ENCODE measurements around the gene BEGAIN. TPM values are rescaled to one million over a fixed set of nuclear protein-coding genes. Genes with fewer than 3 reads are reported as not detected.

BEGAIN gene
- total and polyA plus RNA-seq, 5 experiments from 2014 or later, result 0.25 to 1.5 (median 0.84) TPM; not detected in 1

DNA sequence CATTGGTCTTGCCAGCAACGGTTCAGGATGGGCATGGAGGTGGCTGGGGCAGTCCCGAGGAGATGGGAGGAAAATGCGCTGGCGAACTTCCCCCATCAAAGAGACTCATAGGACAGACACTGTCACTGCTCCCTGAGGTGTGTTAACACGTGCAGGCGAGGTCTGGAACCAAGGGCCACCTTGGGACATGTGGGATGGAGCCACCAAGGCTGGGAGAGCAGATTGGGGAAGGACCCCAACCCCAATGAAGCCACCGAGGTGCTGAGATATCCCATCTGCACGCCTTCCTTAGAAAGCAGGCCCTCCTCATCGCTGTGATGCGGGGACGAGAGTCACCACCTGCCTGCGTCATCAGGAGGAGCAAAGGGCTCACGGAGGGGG is 16.9 kb upstream of the BEGAIN start:
- no peak for ATAC-seq
- peaks cover 0 to 6% (median 0%) of the 10 kb centered on the region in 4 donors for H3K4me1 Mint-ChIP-seq
- no peak overlapping the region for H3K27ac Mint-ChIP-seq
- peaks cover 0 to 31% (median 9%) of the 10 kb centered on the region in 5 donors for H3K27me3 Mint-ChIP-seq
- H3K36me3 Mint-ChIP-seq, result peaks cover 0 to 23% (median 16%) of the 10 kb centered on the region in 3 donors
- H3K4me3 Mint-ChIP-seq, result no peak overlapping the region
- H3K9me3 Mint-ChIP-seq, result peaks cover 7 to 36% (median 22%) of the 10 kb centered on the region in 9 donors
- DNase-seq, result no peak
- POLR2A ChIA-PET, result interaction anchor here (0.6 kb wide), 1 partner anchor 980 kb away, joined by 3 read pairs; no protein-coding TSS in a partner anchor

- ATAC-seq, result no peak
- Mint-ChIP-seq H3K27ac (peak overlapping the region in 1 of 10 donors; percentile 65), H3K36me3 (peaks cover 0 to 23% (median 16%) of the 10 kb centered on the region in 3 donors), H3K9me3 (peaks cover 7 to 36% (median 22%) of the 10 kb centered on the region in 9 donors), H3K4me3 (no peak overlapping the region), H3K4me1 (peaks cover 0 to 6% (median 0%) of the 10 kb centered on the region in 4 donors), H3K27me3 (peaks cover 0 to 29% (median 11%) of the 10 kb centered on the region in 5 donors)
- no peak for DNase-seq
- POLR2A ChIA-PET, result no interaction called here
Observed at GRCh38 chr14:100603341-100604120, 16.3 kb upstream of the BEGAIN start.

DNA sequence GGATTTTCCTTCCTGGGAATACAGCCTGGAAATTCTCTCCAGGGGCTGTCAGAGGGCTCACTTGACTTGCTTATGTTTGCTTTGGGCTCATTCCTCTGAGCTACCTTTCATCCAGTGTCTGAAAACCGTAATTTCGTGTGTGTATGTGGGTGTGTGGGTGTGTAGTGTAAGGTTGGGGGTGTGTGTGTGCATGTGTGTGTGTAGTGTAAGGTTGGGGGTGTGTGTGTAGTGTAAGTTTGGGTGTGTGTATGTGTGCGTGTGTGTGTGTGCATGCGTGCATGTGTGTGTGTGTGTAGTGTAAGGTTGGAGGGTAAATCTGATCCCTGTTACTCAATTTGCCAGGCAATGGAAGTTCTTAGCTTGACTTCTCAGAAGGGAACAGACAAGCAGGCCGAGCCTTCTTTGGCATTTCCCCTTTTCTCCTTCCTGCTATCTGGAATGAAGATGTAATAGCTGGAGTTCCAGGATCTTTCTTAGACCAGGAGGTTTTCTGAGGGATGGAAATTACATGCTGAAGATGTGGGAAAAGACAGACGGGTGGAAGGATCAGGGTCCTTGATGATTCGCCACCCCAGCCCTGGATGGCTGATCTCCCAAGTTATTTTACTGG is 15.5 kb upstream of the BEGAIN start:
- POLR2A ChIA-PET, result no interaction called here
- H3K4me3 Mint-ChIP-seq, result no peak overlapping the region
- peaks cover 7 to 36% (median 22%) of the 10 kb centered on the region in 9 donors for H3K9me3 Mint-ChIP-seq
- peaks cover 0 to 29% (median 10%) of the 10 kb centered on the region in 5 donors for H3K27me3 Mint-ChIP-seq
- DNase-seq (no peak), ATAC-seq (no peak)
- H3K27ac Mint-ChIP-seq, result no peak overlapping the region
- H3K36me3 Mint-ChIP-seq, result peaks cover 0 to 23% (median 16%) of the 10 kb centered on the region in 3 donors
- peaks cover 0 to 6% (median 0%) of the 10 kb centered on the region in 4 donors for H3K4me1 Mint-ChIP-seq

- peaks cover 0 to 6% (median 0%) of the 10 kb centered on the region in 4 donors for H3K4me1 Mint-ChIP-seq
- POLR2A ChIA-PET, result no interaction called here
- ATAC-seq (no peak), DNase-seq (no peak)
- peaks cover 0 to 26% (median 13%) of the 10 kb centered on the region in 5 donors for H3K27me3 Mint-ChIP-seq
- peaks cover 7 to 36% (median 22%) of the 10 kb centered on the region in 9 donors for H3K9me3 Mint-ChIP-seq
- H3K4me3 Mint-ChIP-seq, result no peak overlapping the region
- H3K27ac Mint-ChIP-seq, result peak overlapping the region in 1 of 10 donors; percentile 66
- H3K36me3 Mint-ChIP-seq, result peaks cover 0 to 23% (median 16%) of the 10 kb centered on the region in 3 donors
Observed at GRCh38 chr14:100601914-100602313, 14.7 kb upstream of the BEGAIN start.

- Mint-ChIP-seq H3K4me3 (no peak overlapping the region), H3K27me3 (peaks cover 0 to 23% (median 13%) of the 10 kb centered on the region in 5 donors)
Observed at GRCh38 chr14:100601064-100601463, 13.8 kb upstream of the BEGAIN start.

GRCh38 chr14:100599981-100600380 is 12.8 kb upstream of the BEGAIN start:
- ATAC-seq (no peak), DNase-seq (no peak)
- H3K27me3 Mint-ChIP-seq, result peaks cover 0 to 18% (median 8%) of the 10 kb centered on the region in 5 donors
- no peak overlapping the region for H3K4me3 Mint-ChIP-seq
- H3K27ac Mint-ChIP-seq, result no peak overlapping the region
- POLR2A ChIA-PET, result no interaction called here
- peaks cover 7 to 36% (median 22%) of the 10 kb centered on the region in 9 donors for H3K9me3 Mint-ChIP-seq
- peaks cover 0 to 6% (median under 1%) of the 10 kb centered on the region in 4 donors for H3K4me1 Mint-ChIP-seq
- H3K36me3 Mint-ChIP-seq, result peaks cover 0 to 23% (median 16%) of the 10 kb centered on the region in 3 donors

More at GRCh38 chr14:100601064-100601463, 13.8 kb upstream of the BEGAIN start:
- peak overlapping the region in 1 of 10 donors; percentile 8 for H3K27ac Mint-ChIP-seq
- POLR2A ChIA-PET, result no interaction called here
- peaks cover 0 to 6% (median 0%) of the 10 kb centered on the region in 4 donors for H3K4me1 Mint-ChIP-seq
- no peak for DNase-seq
- no peak for ATAC-seq
- peaks cover 7 to 36% (median 22%) of the 10 kb centered on the region in 9 donors for H3K9me3 Mint-ChIP-seq
- H3K36me3 Mint-ChIP-seq, result peaks cover 0 to 23% (median 16%) of the 10 kb centered on the region in 3 donors

GRCh38 chr14:100594625-100594951 is 7.4 kb upstream of the BEGAIN start:
- Mint-ChIP-seq H3K36me3 (no peaks in the 10 kb centered on the region), H3K27ac (no peak overlapping the region), H3K4me1 (peaks cover 0 to 4% (median 0%) of the 10 kb centered on the region in 4 donors), H3K27me3 (peaks cover 17 to 37% (median 23%) of the 10 kb centered on the region in 5 donors), H3K9me3 (no peaks in the 10 kb centered on the region), H3K4me3 (no peak overlapping the region)
- POLR2A ChIA-PET, result no interaction called here
- no peak for ATAC-seq
- no peak for DNase-seq

DNA sequence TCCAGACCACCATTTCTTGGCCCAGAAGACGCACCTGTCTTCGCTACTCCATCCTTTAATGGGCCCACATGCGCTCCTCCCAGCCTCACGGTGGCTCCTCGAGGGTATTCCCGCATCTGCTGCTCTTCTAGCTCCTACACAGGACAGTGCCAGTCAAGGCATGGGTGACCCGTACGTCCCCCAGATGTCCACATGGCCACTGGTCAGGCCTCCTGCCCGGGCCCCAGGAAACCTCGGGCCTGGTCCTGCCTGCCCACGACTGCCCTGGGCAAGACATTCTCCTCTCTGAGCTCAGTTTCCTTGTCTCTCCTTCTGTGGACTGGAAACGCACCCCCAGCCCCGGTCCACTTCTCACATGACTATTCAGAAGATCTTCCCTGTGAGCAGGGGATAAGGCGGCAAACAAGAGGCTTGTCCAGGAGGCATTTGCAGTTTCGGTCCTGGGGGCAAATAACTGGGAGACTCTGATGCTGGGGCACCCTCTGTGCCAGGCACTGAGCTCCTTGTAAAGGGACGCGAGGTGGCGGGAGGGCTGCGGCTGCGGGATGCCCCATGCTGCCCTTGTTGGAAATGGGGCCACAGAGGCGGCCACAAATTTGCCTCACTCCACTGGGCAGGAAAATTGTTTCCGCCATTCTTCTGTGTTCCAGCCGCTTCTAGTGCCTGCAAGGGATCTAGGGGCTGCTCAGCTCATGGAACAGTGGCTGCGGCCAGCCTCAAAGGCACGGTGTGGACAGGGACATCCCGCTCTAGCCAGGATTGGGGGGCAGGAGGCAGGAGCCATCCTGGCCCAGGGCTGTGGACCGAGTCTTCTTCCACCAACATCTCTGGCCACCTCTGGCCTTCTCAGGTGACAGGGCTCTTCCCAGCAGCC is 6.8 kb upstream of the BEGAIN start:
- no peak overlapping the region for H3K27ac Mint-ChIP-seq
- H3K27me3 Mint-ChIP-seq, result peaks cover 17 to 41% (median 23%) of the 10 kb centered on the region in 5 donors
- H3K4me1 Mint-ChIP-seq, result peaks cover 0 to 4% (median 0%) of the 10 kb centered on the region in 4 donors

GRCh38 chr14:100592972-100593371 is 5.8 kb upstream of the BEGAIN start:
- H3K9me3 Mint-ChIP-seq, result no peaks in the 10 kb centered on the region
- no peak overlapping the region for H3K4me3 Mint-ChIP-seq

More for the DNA sequence above, 6.8 kb upstream of the BEGAIN start:
- POLR2A ChIA-PET, result no interaction called here
- DNase-seq, result no peak
- no peak for ATAC-seq
- H3K36me3 Mint-ChIP-seq, result no peaks in the 10 kb centered on the region
- no peaks in the 10 kb centered on the region for H3K9me3 Mint-ChIP-seq
- no peak overlapping the region for H3K4me3 Mint-ChIP-seq

DNA sequence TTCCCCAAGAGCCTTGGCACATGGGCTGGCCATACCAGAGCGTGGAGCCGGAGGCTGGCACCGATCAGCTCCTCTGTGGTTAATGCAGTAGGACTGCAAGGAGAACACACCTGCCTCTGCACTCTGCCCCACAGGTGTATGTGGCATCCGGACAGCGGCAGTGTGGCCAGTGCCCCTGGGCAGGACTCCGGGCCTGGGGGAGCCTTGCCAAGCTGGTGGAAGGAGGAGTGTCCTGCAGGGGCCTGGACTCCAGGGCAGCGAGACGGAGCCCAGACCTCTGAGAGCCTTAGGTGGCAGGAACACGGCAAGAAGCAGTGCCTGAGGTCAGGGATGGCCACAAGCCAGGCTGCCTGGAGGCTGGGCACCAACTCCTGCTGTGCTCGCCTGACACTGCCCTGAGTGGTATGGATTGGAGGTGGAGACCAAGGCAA is 5.3 kb upstream of the BEGAIN start:
- Mint-ChIP-seq H3K9me3 (no peaks in the 10 kb centered on the region), H3K27me3 (peaks cover 22 to 51% (median 32%) of the 10 kb centered on the region in 5 donors)
- peak in 1 of 10 donors; percentile 32 for DNase-seq

More at GRCh38 chr14:100592972-100593371, 5.8 kb upstream of the BEGAIN start:
- H3K36me3 Mint-ChIP-seq, result no peaks in the 10 kb centered on the region
- POLR2A ChIA-PET, result interaction anchor here (0.6 kb wide), 1 partner anchor 320 kb away, joined by 3 read pairs; no protein-coding TSS in a partner anchor
- H3K27ac Mint-ChIP-seq, result no peak overlapping the region
- H3K4me1 Mint-ChIP-seq, result peaks cover 0 to 4% (median 2%) of the 10 kb centered on the region in 4 donors
- peaks cover 22 to 49% (median 29%) of the 10 kb centered on the region in 5 donors for H3K27me3 Mint-ChIP-seq
- ATAC-seq (no peak), DNase-seq (no peak)

DNA sequence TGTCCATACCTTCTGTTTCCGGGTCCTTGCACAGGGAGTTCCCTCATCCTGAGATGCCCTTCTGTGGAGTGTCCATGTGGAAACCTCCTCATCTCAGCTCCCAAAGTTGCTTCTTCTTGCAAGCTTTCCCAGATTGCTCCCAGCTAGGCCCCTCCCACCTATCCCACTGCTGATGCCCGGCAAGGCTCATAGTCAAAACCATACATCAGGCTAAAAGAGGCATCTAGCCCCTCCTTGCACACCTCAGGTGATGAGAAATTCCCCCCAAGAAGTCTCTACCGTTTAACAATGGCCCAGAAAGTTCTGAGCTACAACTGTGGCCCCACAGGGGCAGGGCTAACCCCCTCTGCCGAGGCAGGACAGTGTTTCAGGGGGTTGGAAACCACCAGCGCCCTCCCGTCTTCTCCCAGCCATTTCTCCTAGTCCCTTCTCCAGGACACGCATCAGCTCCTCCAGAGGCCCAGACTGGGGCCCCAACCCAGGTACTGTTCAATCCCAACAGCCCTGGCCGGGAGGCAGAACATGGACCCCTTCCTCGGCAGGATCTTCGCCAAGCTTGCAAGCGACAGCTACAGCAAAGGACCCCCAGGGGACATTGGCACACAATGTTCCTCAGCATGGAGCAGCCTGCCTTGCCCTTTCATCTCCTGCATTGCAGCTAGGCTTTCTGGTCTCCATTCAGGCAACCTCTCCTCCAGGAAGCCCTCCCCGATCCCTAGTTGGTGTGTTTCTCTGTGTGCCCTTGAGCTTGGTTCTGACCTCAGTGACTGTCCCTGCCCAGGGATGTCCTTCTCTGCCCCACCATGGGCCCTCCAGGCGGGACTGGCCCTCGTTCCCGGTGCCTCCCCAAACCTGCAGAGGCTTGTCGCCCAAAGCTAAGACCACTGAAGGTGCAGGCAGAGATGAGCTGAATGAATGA is 4.5 kb upstream of the BEGAIN start:
- H3K4me1 Mint-ChIP-seq, result peaks cover 0 to 4% (median 4%) of the 10 kb centered on the region in 4 donors
- H3K27ac Mint-ChIP-seq, result peak overlapping the region in 1 of 10 donors; percentile 67
- no peak overlapping the region for H3K4me3 Mint-ChIP-seq
- no peak for ATAC-seq
- peaks cover 22 to 51% (median 32%) of the 10 kb centered on the region in 5 donors for H3K27me3 Mint-ChIP-seq
- POLR2A ChIA-PET, result no interaction called here
- H3K36me3 Mint-ChIP-seq, result no peaks in the 10 kb centered on the region
- DNase-seq, result peak in 1 of 10 donors; percentile 31
- no peaks in the 10 kb centered on the region for H3K9me3 Mint-ChIP-seq

More for the DNA sequence above, 5.3 kb upstream of the BEGAIN start:
- no peak overlapping the region for H3K4me3 Mint-ChIP-seq
- H3K27ac Mint-ChIP-seq, result no peak overlapping the region
- POLR2A ChIA-PET, result interaction anchor here (0.6 kb wide), 1 partner anchor 320 kb away, joined by 3 read pairs; no protein-coding TSS in a partner anchor
- H3K4me1 Mint-ChIP-seq, result peaks cover 0 to 4% (median 4%) of the 10 kb centered on the region in 4 donors
- H3K36me3 Mint-ChIP-seq, result no peaks in the 10 kb centered on the region
- no peak for ATAC-seq
